Spleen (tissue), 11 donors: ENCODE results near the gene SPO11. TPM values are rescaled to one million over a fixed set of nuclear protein-coding genes. Genes with fewer than 3 reads are reported as not detected.

Experiments
- DNase-seq: peaks from one replicate; pipeline ENCODE4 v3.0.0-alpha.2; 2020
- H3K27ac ChIP-seq, 8 donors: fragments of 200-600 bp; sonication (generic) in 7 of 8; 1 replicate in 4 of 8; 2 replicates in 4 of 8; pipeline versions ENCODE4 v1.5.0 to v1.8.0; 2016 to 2021; ENCODE audit warnings: inconsistent platforms in 4 of 8, mild to moderate bottlenecking in 4 of 8, moderate library complexity in 1 of 8
- H3K27me3 ChIP-seq, 7 donors: fragments of 200-600 bp; sonication (generic) in 6 of 7; replicated peaks in 1 of 7; 1 replicate in 4 of 7; 2 replicates in 3 of 7; pipeline versions ENCODE4 v1.5.0 to v1.8.0; 2016 to 2021; ENCODE audit warnings: inconsistent platforms in 3 of 7, mild to moderate bottlenecking in 1 of 7
- H3K36me3 ChIP-seq, 6 donors: fragments of 200-600 bp; sonication (generic) in 5 of 6; 1 replicate in 4 of 6; 2 replicates in 2 of 6; pipeline versions ENCODE4 v1.5.0 to v1.8.0; 2016 to 2021; ENCODE audit warnings: inconsistent platforms in 2 of 6
- H3K4me1 ChIP-seq, 6 donors: fragments of 200-600 bp; sonication (generic) in 5 of 6; 1 replicate in 3 of 6; 2 replicates in 3 of 6; pipeline versions ENCODE4 v1.5.0 to v1.8.0; 2016 to 2021; ENCODE audit warnings: inconsistent platforms in 3 of 6
- H3K4me3 ChIP-seq, 8 donors: fragments of 200-600 bp; sonication (generic) in 7 of 8; 1 replicate in 4 of 8; 2 replicates in 4 of 8; pipeline versions ENCODE4 v1.5.0 to v1.8.0; 2016 to 2021; ENCODE audit warnings: inconsistent platforms in 4 of 8, mild to moderate bottlenecking in 4 of 8, moderate library complexity in 2 of 8
- H3K9me3 ChIP-seq, 8 donors: fragments of 200-600 bp; sonication (generic) in 7 of 8; 1 replicate in 4 of 8; 2 replicates in 4 of 8; pipeline versions ENCODE4 v1.5.0 to v1.8.0; 2016 to 2021; ENCODE audit warnings: inconsistent platforms in 4 of 8
- POLR2A ChIP-seq, 3 donors: fragments of 450-650 bp; IDR thresholded peaks; one replicate each; pipeline ENCODE4 v1.5.1; 2017; ENCODE audit warnings: antibody characterized with exemption in 3 of 3, mild to moderate bottlenecking in 1 of 3
- POLR2AphosphoS5 ChIP-seq, 3 donors: sonication (generic); formaldehyde crosslinking; IDR thresholded peaks; one replicate each; pipeline ENCODE4 v1.5.1; 2017; ENCODE audit warnings: antibody characterized with exemption in 3 of 3
- WGBS, 5 donors: extraction: QIAGEN DNeasy Blood & Tissue Kit in 3 of 5; methylation state at CpG; one replicate each; pipeline versions ENCODE4 v1.1.5 to v1.1.7; 2013 to 2018; 5-methylcytosine and 5-hydroxymethylcytosine counted together
- intact Hi-C: fragments of 100-400 bp; cut with DNase I; formaldehyde crosslinking; loops from one replicate; pipeline ENCODE4 v1.15.0; 2023; ENCODE audit warnings: low total_unique reads
- polyA plus RNA-seq, 3 donors: library from polyadenylated mRNA; stranded (reverse); fragments of 200-250 nt; gene quantifications; one replicate each; pipeline ENCODE4 v1.2.1, GENCODE V29; 2013
- total RNA-seq, 7 donors: library from RNA; depleted of rRNA in 3 of 7; stranded (reverse); fragments of >200 nt in 3 of 7; fragmentation: NEBNext Ultra II Directional in 4 of 7; extraction: Animal tissue kit (Norgen Biotek cat#: 25700) in 4 of 7; gene quantifications; one replicate each; pipeline versions ENCODE4 v1.1.0 to v1.2.1, GENCODE V29; 2016 to 2021
- TF ChIP-seq, protein P1 (sequence below), 11 experiments: fragments of 200-600 bp in 7 of 11; fragments of 450-650 bp in 4 of 11; sonication (generic) in 4 of 11; IDR thresholded peaks in 8 of 11; conservative IDR thresholded peaks in 3 of 11; 1 replicate in 7 of 11; 2 replicates in 4 of 11; pipeline versions ENCODE4 v1.4.0 to v1.8.0; 2016 to 2021; ENCODE audit warnings: antibody characterized with exemption in 11 of 11, inconsistent platforms in 4 of 11, mild to moderate bottlenecking in 1 of 11
- donor health status: healthy with polysubstance abuse.
- donor health status: DM: no; HTN: no; CAD: no; lungs with moderate emphysema.
- donor health status: DM: no; HTN: no; CAD: no.
- donor health status: Bipolar disorder and iron deficiency.
- donor health status: healthy.
- donor health status: DM: no; HTN: no; CAD: no.
- donor health status: DM: yes; HTN: yes; CAD: no.

Gene SPO11
- total and polyA plus RNA-seq, 10 donors, result not detected

DNA sequence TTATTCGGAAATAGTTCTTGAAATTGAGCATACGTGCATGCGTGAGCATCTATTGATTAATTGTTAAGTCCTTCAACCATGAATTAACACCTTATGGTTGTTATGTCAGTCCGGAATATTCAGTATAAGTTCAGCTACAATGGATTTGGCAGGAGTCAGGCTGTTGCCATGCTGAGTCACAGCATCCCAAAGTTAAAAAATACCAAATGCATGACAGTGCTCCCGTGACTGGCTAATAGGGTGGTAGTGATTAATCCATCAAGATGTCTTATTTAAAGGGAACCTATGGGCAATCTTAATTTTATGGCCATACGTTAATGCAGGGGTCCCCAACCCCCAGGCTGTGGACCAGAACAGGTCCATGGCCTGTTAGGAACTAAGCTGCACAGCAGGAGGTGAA lies 31.9 kb downstream of the SPO11 start:
- intact Hi-C loops, result no loop called here
- no peaks in the 10 kb centered on the region for H3K27me3 ChIP-seq
- TF ChIP-seq POLR2A (IDR thresholded peaks at IDR 0.05) (no peak), POLR2AphosphoS5 (IDR thresholded peaks at IDR 0.05) (no peak)
- TF ChIP-seq, protein P1, sequence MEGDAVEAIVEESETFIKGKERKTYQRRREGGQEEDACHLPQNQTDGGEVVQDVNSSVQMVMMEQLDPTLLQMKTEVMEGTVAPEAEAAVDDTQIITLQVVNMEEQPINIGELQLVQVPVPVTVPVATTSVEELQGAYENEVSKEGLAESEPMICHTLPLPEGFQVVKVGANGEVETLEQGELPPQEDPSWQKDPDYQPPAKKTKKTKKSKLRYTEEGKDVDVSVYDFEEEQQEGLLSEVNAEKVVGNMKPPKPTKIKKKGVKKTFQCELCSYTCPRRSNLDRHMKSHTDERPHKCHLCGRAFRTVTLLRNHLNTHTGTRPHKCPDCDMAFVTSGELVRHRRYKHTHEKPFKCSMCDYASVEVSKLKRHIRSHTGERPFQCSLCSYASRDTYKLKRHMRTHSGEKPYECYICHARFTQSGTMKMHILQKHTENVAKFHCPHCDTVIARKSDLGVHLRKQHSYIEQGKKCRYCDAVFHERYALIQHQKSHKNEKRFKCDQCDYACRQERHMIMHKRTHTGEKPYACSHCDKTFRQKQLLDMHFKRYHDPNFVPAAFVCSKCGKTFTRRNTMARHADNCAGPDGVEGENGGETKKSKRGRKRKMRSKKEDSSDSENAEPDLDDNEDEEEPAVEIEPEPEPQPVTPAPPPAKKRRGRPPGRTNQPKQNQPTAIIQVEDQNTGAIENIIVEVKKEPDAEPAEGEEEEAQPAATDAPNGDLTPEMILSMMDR (IDR thresholded peaks at IDR 0.05 in 8 of 11, conservative IDR thresholded peaks at IDR 0.05 in 3 of 11), result no peak
- WGBS, 5 donors, result 90 to 98% (median 97%) methylated on average over 6 of the region's 6 CpGs
- no peaks in the 10 kb centered on the region for H3K9me3 ChIP-seq
- no peak overlapping the region for H3K27ac ChIP-seq
- H3K36me3 ChIP-seq, result peaks cover 0 to 46% (median 21%) of the 10 kb centered on the region in 6 donors
- peaks cover 0 to 5% (median 0%) of the 10 kb centered on the region in 6 donors for H3K4me1 ChIP-seq
- H3K4me3 ChIP-seq, result no peak overlapping the region
- DNase-seq, result no peak

DNA sequence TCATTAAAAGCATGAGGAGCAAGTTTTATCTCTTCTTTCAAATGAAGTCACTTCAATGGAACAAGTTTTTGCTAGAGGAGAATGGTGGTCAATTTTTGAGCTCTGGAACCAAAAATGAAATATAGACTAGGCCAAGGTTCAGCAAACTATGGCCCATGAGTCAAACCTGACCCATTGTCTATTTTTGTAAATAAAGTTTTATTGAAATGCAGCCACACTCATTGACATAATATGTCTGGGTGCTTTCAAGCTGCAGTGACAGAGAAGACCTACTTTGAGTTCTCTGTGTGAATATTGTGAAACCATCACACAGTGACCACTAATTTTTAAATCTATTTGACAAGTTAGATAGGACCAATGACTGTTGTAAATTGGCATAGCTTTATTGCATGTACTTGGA lies 34.8 kb downstream of the SPO11 start:
- Histone ChIP-seq H3K27me3 (no peaks in the 10 kb centered on the region), H3K4me1 (peaks cover 0 to 2% (median 0%) of the 10 kb centered on the region in 6 donors), H3K27ac (no peak overlapping the region), H3K36me3 (peaks cover 0 to 76% (median 39%) of the 10 kb centered on the region in 6 donors), H3K4me3 (no peak overlapping the region), H3K9me3 (no peaks in the 10 kb centered on the region)
- TF ChIP-seq POLR2AphosphoS5 (IDR thresholded peaks at IDR 0.05), result no peak
- TF ChIP-seq, protein P1 (IDR thresholded peaks at IDR 0.05 in 8 of 11, conservative IDR thresholded peaks at IDR 0.05 in 3 of 11), result no peak
- DNase-seq, result no peak
- intact Hi-C loops, result no loop called here

DNA sequence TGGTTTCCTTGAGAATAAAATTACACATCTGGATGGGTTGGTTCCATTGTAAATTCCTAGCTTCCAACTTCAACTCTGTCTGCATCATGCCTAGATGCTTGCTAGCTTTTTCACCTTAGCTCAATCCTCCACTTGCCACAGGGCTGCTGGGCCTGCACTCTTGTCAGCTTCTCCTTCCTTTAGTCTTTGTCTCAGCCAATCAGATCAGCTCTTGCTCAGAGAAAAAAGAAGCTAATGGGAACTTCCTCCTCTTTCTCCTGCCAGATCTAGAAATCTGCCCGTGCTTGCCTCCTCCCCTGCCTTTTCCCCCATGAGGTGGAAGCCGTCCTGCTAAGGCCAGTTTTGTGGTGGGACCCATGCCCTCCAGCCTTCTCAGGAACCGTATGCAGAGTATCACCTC lies 40.0 kb downstream of the SPO11 start:
- Histone ChIP-seq H3K4me3 (no peak overlapping the region), H3K36me3 (peaks cover 0 to 98% (median 49%) of the 10 kb centered on the region in 6 donors), H3K27ac (no peak overlapping the region), H3K9me3 (no peaks in the 10 kb centered on the region), H3K4me1 (peaks cover 0 to 30% (median 13%) of the 10 kb centered on the region in 6 donors), H3K27me3 (no peaks in the 10 kb centered on the region)
- 54 to 74% (median 63%) methylated on average over 3 of the region's 3 CpGs for WGBS, 5 donors
- intact Hi-C loops, result no loop called here
- no peak for TF ChIP-seq POLR2A (IDR thresholded peaks at IDR 0.05)
- TF ChIP-seq, protein P1 (IDR thresholded peaks at IDR 0.05 in 8 of 11, conservative IDR thresholded peaks at IDR 0.05 in 3 of 11), result no peak
- TF ChIP-seq POLR2AphosphoS5 (IDR thresholded peaks at IDR 0.05), result no peak
- DNase-seq, result no peak

DNA sequence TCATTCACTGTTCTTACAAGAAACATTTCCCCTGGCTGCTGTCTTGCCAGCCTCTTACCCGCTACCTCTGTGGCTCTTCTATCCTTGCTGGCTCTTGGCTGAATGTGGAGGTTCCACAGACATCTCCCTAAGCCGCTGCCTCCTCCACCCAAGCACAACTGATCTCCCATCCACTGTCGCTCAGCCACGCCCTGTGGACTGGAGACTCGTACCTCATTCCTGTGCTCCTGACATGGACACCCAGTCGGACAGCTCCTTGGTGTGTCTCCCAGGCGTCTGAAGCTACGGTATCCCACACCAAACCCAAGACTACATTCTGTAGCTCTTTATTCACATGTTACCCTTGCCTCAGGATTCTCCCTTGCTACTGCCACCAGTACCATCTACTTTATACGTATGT lies 40.7 kb downstream of the SPO11 start:
- WGBS, 5 donors, result 94 to 100% (median 97%) methylated on average over 9 of the region's 9 CpGs
- H3K9me3 ChIP-seq, result no peaks in the 10 kb centered on the region
- no peaks in the 10 kb centered on the region for H3K27me3 ChIP-seq
- peaks cover 0 to 38% (median 19%) of the 10 kb centered on the region in 6 donors for H3K4me1 ChIP-seq
- H3K27ac ChIP-seq, result no peak overlapping the region
- no peak for DNase-seq
- H3K4me3 ChIP-seq, result no peak overlapping the region
- TF ChIP-seq, protein P1 (IDR thresholded peaks at IDR 0.05 in 8 of 11, conservative IDR thresholded peaks at IDR 0.05 in 3 of 11), result no peak
- intact Hi-C loops, result no loop called here
- H3K36me3 ChIP-seq, result peaks cover 0 to 100% (median 47%) of the 10 kb centered on the region in 6 donors
